NCI-H1694 treated with DMSO at 0.1 percent for 48 hours (cell line): Measurements from ENCODE around the gene GNG8.
A peak's percentile ranks its signal among the peaks of the same experiment; 100 is the strongest.

Experiments
- DNase-seq: peaks from one replicate; lab custom pipeline; 2025; lab: John Stamatoyannopoulos, UW

The GNG8 gene

GRCh38 chr19:46602392-46603194 lies 33.4 kb downstream of the GNG8 start:
- DNase-seq: no peak

- no peak for DNase-seq
Observed at GRCh38 chr19:46601318-46602224, 34.4 kb downstream of the GNG8 start, which contains the start of gene CALM3. CALM3 (plus strand) TSS chr19:46601330; CDS start chr19:46601435, 105 bp downstream.

- peak; percentile 96 for DNase-seq
Observed at GRCh38 chr19:46600384-46601317, 35.4 kb downstream of the GNG8 start.

- DNase-seq: no peak
Observed at GRCh38 chr19:46599716-46600373, 36.2 kb downstream of the GNG8 start.

- no peak for DNase-seq
Observed at GRCh38 chr19:46598372-46598917, 37.6 kb downstream of the GNG8 start.

- no peak for DNase-seq
Observed at GRCh38 chr19:46596008-46596407, 40.0 kb downstream of the GNG8 start.

- DNase-seq: no peak
Observed at GRCh38 chr19:46591870-46592269, 44.1 kb downstream of the GNG8 start.

- no peak for DNase-seq
Observed at GRCh38 chr19:46591254-46591653, 44.7 kb downstream of the GNG8 start.

GRCh38 chr19:46587861-46588260 lies 48.1 kb downstream of the GNG8 start:
- no peak for DNase-seq

- DNase-seq: no peak
Observed at GRCh38 chr19:46586294-46586693, 49.7 kb downstream of the GNG8 start.

GRCh38 chr19:46585539-46585938 lies 50.5 kb downstream of the GNG8 start:
- no peak for DNase-seq
